ENCODE measurements around the gene CCL1. TPM values are rescaled to one million over a fixed set of nuclear protein-coding genes. Genes with fewer than 3 reads are reported as not detected.

CCL1 gene
- total and polyA plus RNA-seq, 10 of the 15 experiments (the other 5 are each of a cell fraction or from before 2014, with no cell fraction given), result 0.14 to 1.8 (median 0.40) TPM; not detected in 3

GRCh38 chr17:34406226-34406625, 43.2 kb upstream of the CCL1 start:
- H3K4me2 ChIP-seq (ENCODE audit: control insufficient read depth, insufficient read depth), result no peak overlapping the region
- SMC1A ChIA-PET (ENCODE audit: uncharacterized antibody, unreplicated experiment), result no interaction called here
- in situ Hi-C loops (cut with MboI), result no loop called here

More at GRCh38 chr17:34406226-34406625, 43.2 kb upstream of the CCL1 start:
- no peak overlapping the region for H3K9ac ChIP-seq (ENCODE audit: control insufficient read depth, insufficient read depth, low read length)
- no peaks in the 10 kb centered on the region for H4K20me1 ChIP-seq (ENCODE audit: control insufficient read depth, insufficient read depth)
- H3K27ac ChIP-seq (ENCODE audit: control insufficient read depth, insufficient read depth), result no peak overlapping the region
- intact Hi-C loops (cut with micrococcal nuclease; ENCODE audit: unreplicated experiment), result no loop called here
- no peak overlapping the region for H2AFZ ChIP-seq (ENCODE audit: control insufficient read depth, low read depth, low read length)
- ATAC-seq, result no peak
- CTCF ChIA-PET, result no interaction called here
- H3K4me1 ChIP-seq (ENCODE audit: control insufficient read depth, insufficient read depth, low read length), result no peaks in the 10 kb centered on the region
- POLR2A ChIA-PET, result no interaction called here
- H3K4me3 ChIP-seq, result no peak overlapping the region
- FAIRE-seq, result no peak
- 13% methylated on average over 6 of the region's 6 CpGs for WGBS (ENCODE audit: insufficient coverage, insufficient replicate concordance, low lambda C conversion rate, missing lambda C conversion rate)
- RAD21 ChIA-PET (ENCODE audit: unreplicated experiment), result no interaction called here
- DNase-seq (ENCODE audit: low read depth, low spot score), result no peak
- no peaks in the 10 kb centered on the region for H3K79me2 ChIP-seq (ENCODE audit: control insufficient read depth, insufficient read depth, low read length)
- H3K36me3 ChIP-seq (ENCODE audit: control insufficient read depth in 2 of 2, insufficient read depth in 2 of 2, low read length in 1 of 2), result no peaks in the 10 kb centered on the region
- BruUV-seq (replicated peaks), result no TSS peak
- H3K27me3 ChIP-seq (replicated peaks in 1 of 2; ENCODE audit: control insufficient read depth in 2 of 2, insufficient read depth in 2 of 2, low read length in 1 of 2), result no peaks in the 10 kb centered on the region; a peak in 4 of 4 replicates
- H3K9me3 ChIP-seq (replicated peaks; ENCODE audit: control insufficient read depth, insufficient read depth, low read length), result no peaks in the 10 kb centered on the region
- TF ChIP-seq ZNF24 (IDR thresholded peaks at IDR 0.05), result no peak
- no peak for TF ChIP-seq ZNF622 (IDR thresholded peaks at IDR 0.05)
- no peak for TF ChIP-seq TCF7 (IDR thresholded peaks at IDR 0.05; ENCODE audit: borderline replicate concordance)
- no peak for TF ChIP-seq STAT1 (conservative IDR thresholded peaks at IDR 0.05)
- no peak for TF ChIP-seq SREBF2 (IDR thresholded peaks at IDR 0.05; ENCODE audit: low read length)
- no peak for TF ChIP-seq FOXK2 (IDR thresholded peaks at IDR 0.05)
- no peak for TF ChIP-seq SPI1 (IDR thresholded peaks at IDR 0.05; ENCODE audit: borderline replicate concordance, insufficient read depth, low read depth, low read length)
- TF ChIP-seq NFXL1 (IDR thresholded peaks at IDR 0.05; ENCODE audit: borderline replicate concordance), result no peak
- no peak for TF ChIP-seq ZNF384 (IDR thresholded peaks at IDR 0.05; ENCODE audit: borderline replicate concordance, low read depth, low read length)
- no peak for TF ChIP-seq ZNF687 (IDR thresholded peaks at IDR 0.05)
- TF ChIP-seq CBX5 (IDR thresholded peaks at IDR 0.05; ENCODE audit: low read depth), result no peak
- TF ChIP-seq ELK1 (IDR thresholded peaks at IDR 0.05; ENCODE audit: low read depth, low read length), result no peak
- no peak for TF ChIP-seq ATF2 (IDR thresholded peaks at IDR 0.05; ENCODE audit: low read length)

Data from GM12878 (cell line).